HepG2 (cell line): ENCODE results near the gene LRRC42. TPM values are rescaled to one million over a fixed set of nuclear protein-coding genes. Genes with fewer than 3 reads are reported as not detected.

Experiments used
- ATF2 ChIP-seq: sonication (generic); formaldehyde crosslinking; IDR thresholded peaks from 2 replicates; pipeline ENCODE4 v1.4.0; 2020; ENCODE audit warnings: missing genetic modification reagents
- FIP1L1 ChIP-seq: fragments of 200-400 bp; formaldehyde crosslinking; IDR thresholded peaks from 2 replicates; pipeline ENCODE4 v1.6.1; 2018; ENCODE audit warnings: low read depth, mild to moderate bottlenecking, low read length, moderate library complexity, borderline replicate concordance; ENCODE audit not compliant: insufficient read depth
- FOXK1 ChIP-seq: sonication (generic); formaldehyde crosslinking; IDR thresholded peaks from 2 replicates; pipeline ENCODE4 v1.4.0; 2020; ENCODE audit warnings: low read depth, missing genetic modification reagents, borderline replicate concordance
- HOMEZ ChIP-seq: IDR thresholded peaks from 2 replicates; pipeline ENCODE4 v1.6.1; 2016; ENCODE audit warnings: low read depth
- IKZF4 ChIP-seq: sonication (generic); formaldehyde crosslinking; IDR thresholded peaks from 2 replicates; pipeline ENCODE4 v1.5.1; 2020; ENCODE audit warnings: borderline replicate concordance, mild to moderate bottlenecking, low read depth, missing genetic modification reagents; ENCODE audit errors: not compliant biosample characterization
- KLF6 ChIP-seq: IDR thresholded peaks from 2 replicates; pipeline ENCODE4 v1.8.0; 2016; ENCODE audit warnings: missing biosample characterization, missing genetic modification reagents
- KMT2B ChIP-seq: IDR thresholded peaks from 2 replicates; pipeline ENCODE4 v1.6.1; 2016; ENCODE audit warnings: missing genetic modification reagents, missing compliant biosample characterization
- MZF1 ChIP-seq: sonication (generic); formaldehyde crosslinking; IDR thresholded peaks from 2 replicates; pipeline ENCODE4 v1.8.1; 2023; ENCODE audit warnings: mild to moderate bottlenecking, missing genetic modification reagents, borderline replicate concordance
- NONO ChIP-seq, 2 experiments: fragments of 450-650 bp in 1 of 2; sonication (generic) in 1 of 2; formaldehyde crosslinking in 1 of 2; IDR thresholded peaks in 1 of 2; conservative IDR thresholded peaks in 1 of 2; 2 replicates each; pipeline versions ENCODE4 v1.6.1 to v1.8.0; 2017 to 2022; ENCODE audit warnings: mild to moderate bottlenecking in 1 of 2, missing genetic modification reagents in 1 of 2, moderate library complexity in 1 of 2
- SMYD3 ChIP-seq: sonication (generic); formaldehyde crosslinking; IDR thresholded peaks from 2 replicates; pipeline ENCODE4 v1.8.1; 2023; ENCODE audit warnings: mild to moderate bottlenecking, missing genetic modification reagents
- TEAD3 ChIP-seq: optimal IDR thresholded peaks from 2 replicates; pipeline ENCODE3; 2016; ENCODE audit warnings: borderline replicate concordance
- TMF1 ChIP-seq: sonication (generic); formaldehyde crosslinking; IDR thresholded peaks from 2 replicates; pipeline ENCODE4 v1.8.1; 2022; ENCODE audit warnings: low read depth, missing genetic modification reagents
- YEATS4 ChIP-seq: sonication (generic); formaldehyde crosslinking; IDR thresholded peaks from 2 replicates; pipeline ENCODE4 v1.4.0; 2020; ENCODE audit warnings: missing genetic modification reagents, borderline replicate concordance
- ZMAT5 ChIP-seq: sonication (generic); formaldehyde crosslinking; IDR thresholded peaks from 2 replicates; pipeline ENCODE4 v1.5.0; 2020; ENCODE audit warnings: mild to moderate bottlenecking, low read depth, missing genetic modification reagents, borderline replicate concordance
- ZMYM4 ChIP-seq: sonication (generic); formaldehyde crosslinking; IDR thresholded peaks from 2 replicates; pipeline ENCODE4 v1.8.1; 2023; ENCODE audit warnings: mild to moderate bottlenecking, missing genetic modification reagents
- ZNF136 ChIP-seq: sonication (generic); formaldehyde crosslinking; IDR thresholded peaks from 2 replicates; pipeline ENCODE4 v1.8.1; 2022; ENCODE audit warnings: low read depth, mild to moderate bottlenecking, moderate library complexity, missing genetic modification reagents
- ZNF234 ChIP-seq: sonication (generic); formaldehyde crosslinking; conservative IDR thresholded peaks from 2 replicates; pipeline ENCODE4 v1.5.1; 2020; ENCODE audit warnings: mild to moderate bottlenecking, missing genetic modification reagents
- ZNF710 ChIP-seq: sonication (generic); formaldehyde crosslinking; IDR thresholded peaks from 2 replicates; pipeline ENCODE4 v1.5.0; 2020; ENCODE audit warnings: mild to moderate bottlenecking, missing genetic modification reagents, borderline replicate concordance
- polyA plus RNA-seq, 8 experiments: library from polyadenylated mRNA; depleted of rRNA in 3 of 8; stranded (reverse) in 7 of 8; unstranded in 1 of 8; fragments of >200 nt; fragmentation: Illumina TruSeq in 4 of 8; extraction: Trizol in 4 of 8; gene quantifications; 2 replicates each; pipeline versions ENCODE4 v1.2.1 to v1.2.3, GENCODE V29; 2011 to 2016; ENCODE audit warnings: low read depth in 4 of 8, missing spikeins in 1 of 8, mixed read lengths in 1 of 8; ENCODE audit not compliant: insufficient read depth in 1 of 8
- total RNA-seq, 5 experiments: library from RNA; depleted of rRNA; stranded (reverse); fragments of >200 nt; fragmentation: Illumina TruSeq; extraction: Trizol; gene quantifications; 2 replicates each; pipeline ENCODE4 v1.2.3, GENCODE V29; 2016; ENCODE audit warnings: low read depth in 1 of 5
- TF ChIP-seq, protein P1 (sequence below): sonication (generic); formaldehyde crosslinking; IDR thresholded peaks from 2 replicates; pipeline ENCODE4 v1.8.0; 2022; ENCODE audit warnings: missing genetic modification reagents, mild to moderate bottlenecking, inconsistent platforms, borderline replicate concordance
- TF ChIP-seq, protein P2 (sequence below): sonication (generic); formaldehyde crosslinking; conservative IDR thresholded peaks from 2 replicates; pipeline ENCODE4 v1.4.0; 2020; ENCODE audit warnings: missing genetic modification reagents

Gene LRRC42
- total and polyA plus RNA-seq, 2 of the 13 experiments (the other 11 are each of a cell fraction or from before 2014, with no cell fraction given), result 30.6 to 43.6 TPM

- TF ChIP-seq ATF2 (CRISPR knock-in tag), result 0 out of 2 replicates have a peak, but pooled peaks have one; percentile 23
- no peak for TF ChIP-seq FOXK1 (CRISPR knock-in tag)
- TF ChIP-seq, protein P1, sequence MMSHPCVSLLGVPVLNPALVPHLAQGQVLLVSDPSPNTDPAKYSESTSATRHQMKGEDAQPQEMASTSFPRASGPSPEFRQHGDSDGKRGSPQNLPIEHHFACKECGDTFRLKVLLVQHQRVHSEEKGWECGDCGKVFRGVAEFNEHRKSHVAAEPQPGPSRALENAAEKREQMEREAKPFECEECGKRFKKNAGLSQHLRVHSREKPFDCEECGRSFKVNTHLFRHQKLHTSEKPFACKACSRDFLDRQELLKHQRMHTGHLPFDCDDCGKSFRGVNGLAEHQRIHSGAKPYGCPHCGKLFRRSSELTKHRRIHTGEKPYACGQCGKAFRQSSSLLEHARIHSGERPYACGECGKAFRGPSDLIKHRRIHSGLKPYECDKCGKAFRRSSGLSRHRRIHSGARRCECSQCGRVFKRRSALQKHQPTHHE (CRISPR knock-in tag), result no peak
- TF ChIP-seq ZNF136, result no peak
- no peak for TF ChIP-seq KLF6 (CRISPR knock-in tag)
- TF ChIP-seq, protein P2, sequence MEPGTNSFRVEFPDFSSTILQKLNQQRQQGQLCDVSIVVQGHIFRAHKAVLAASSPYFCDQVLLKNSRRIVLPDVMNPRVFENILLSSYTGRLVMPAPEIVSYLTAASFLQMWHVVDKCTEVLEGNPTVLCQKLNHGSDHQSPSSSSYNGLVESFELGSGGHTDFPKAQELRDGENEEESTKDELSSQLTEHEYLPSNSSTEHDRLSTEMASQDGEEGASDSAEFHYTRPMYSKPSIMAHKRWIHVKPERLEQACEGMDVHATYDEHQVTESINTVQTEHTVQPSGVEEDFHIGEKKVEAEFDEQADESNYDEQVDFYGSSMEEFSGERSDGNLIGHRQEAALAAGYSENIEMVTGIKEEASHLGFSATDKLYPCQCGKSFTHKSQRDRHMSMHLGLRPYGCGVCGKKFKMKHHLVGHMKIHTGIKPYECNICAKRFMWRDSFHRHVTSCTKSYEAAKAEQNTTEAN (CRISPR knock-in tag), result no peak
- TF ChIP-seq ZMYM4 (CRISPR knock-in tag), result peak; percentile 36; the same call in 1 of the 2 replicates
- TF ChIP-seq ZNF710, result peak; percentile 46; the same call in 1 of the 2 replicates
- no peak for TF ChIP-seq MZF1
- no peak for TF ChIP-seq ZNF234 (CRISPR knock-in tag)
- 0 out of 2 replicates have a peak, but pooled peaks have one; percentile 34 for TF ChIP-seq TMF1 (CRISPR knock-in tag)
- peak; percentile 32; the same call in 1 of the 2 replicates for TF ChIP-seq YEATS4
- no peak for TF ChIP-seq HOMEZ (CRISPR knock-in tag)
- no peak for TF ChIP-seq NONO (IDR thresholded peaks at IDR 0.05)
- TF ChIP-seq NONO (CRISPR knock-in tag; conservative IDR thresholded peaks at IDR 0.05), result no peak
- TF ChIP-seq IKZF4 (CRISPR knock-in tag), result no peak
- TF ChIP-seq FIP1L1, result no peak
- no peak for TF ChIP-seq ZMAT5
- TF ChIP-seq KMT2B (CRISPR knock-in tag), result no peak; the same call in 1 of the 2 replicates
- peak; percentile 61 for TF ChIP-seq TEAD3 (CRISPR knock-in tag)
- no peak for TF ChIP-seq SMYD3 (CRISPR knock-in tag)
These were observed 36.0 kb downstream of the LRRC42 start (continued) for GRCh38 chr1:53982034-53982762.
